ENCODE data around the gene CHRNB1.

- TF ChIP-seq CTCF (conservative IDR thresholded peaks at IDR 0.05; ENCODE audit: low read length) (no peak), EZH2phosphoT487 (IDR thresholded peaks at IDR 0.05; ENCODE audit: borderline replicate concordance, low read depth, low read length) (no peak)
Observed at GRCh38 chr17:7407485-7408251, 37.2 kb upstream of the CHRNB1 start, which contains the start of gene NLGN2.

Data from OCI-LY7 (cell line).